ENCODE results near the gene EGLN2. TPM values are rescaled to one million over a fixed set of nuclear protein-coding genes. Genes with fewer than 3 reads are reported as not detected.
A peak's percentile ranks its signal among the peaks of the same experiment; 100 is the strongest.

EGLN2 gene
- total and polyA plus RNA-seq, 7 donors, result 60.9 to 106 (median 97.1) TPM

GRCh38 chr19:40800997-40801377 is 2.0 kb downstream of the EGLN2 start:
- Histone ChIP-seq H3K4me1 (peaks cover 0 to 71% (median 69%) of the 10 kb centered on the region in 4 donors), H3K27ac (peak overlapping the region; percentile 89 to 99 (median 96)), H3K27me3 (no peaks in the 10 kb centered on the region), H3K36me3 (peaks cover 0 to 26% (median 9%) of the 10 kb centered on the region in 4 donors), H3K4me3 (peak overlapping the region; percentile 69 to 100 (median 88)), H3K9me3 (no peaks in the 10 kb centered on the region)
- DNase-seq, result no peak
- intact Hi-C loops (cut with DNase I), result no loop called here
- no peak for TF ChIP-seq CTCF (IDR thresholded peaks at IDR 0.05)
- no peak for TF ChIP-seq EP300 (IDR thresholded peaks at IDR 0.05)
- no peak for TF ChIP-seq POLR2AphosphoS5 (IDR thresholded peaks at IDR 0.05)
- TF ChIP-seq POLR2A (IDR thresholded peaks at IDR 0.05), result no peak
- 89% methylated on average over 27 of the region's 27 CpGs for WGBS, 2 donors

- Histone ChIP-seq H3K4me3 (peak overlapping the region in 3 of 4 donors; percentile 69 to 100 (median 78)), H3K27ac (peak overlapping the region; percentile 89 to 99 (median 96)), H3K36me3 (peaks cover 0 to 22% (median 9%) of the 10 kb centered on the region in 4 donors), H3K9me3 (no peaks in the 10 kb centered on the region), H3K4me1 (peaks cover 0 to 78% (median 76%) of the 10 kb centered on the region in 4 donors), H3K27me3 (no peaks in the 10 kb centered on the region)
- intact Hi-C loops (cut with DNase I), result no loop called here
- DNase-seq, result no peak
- 53 to 60% methylated on average over 13 of the region's 13 CpGs for WGBS, 2 donors
- no peak for TF ChIP-seq POLR2AphosphoS5 (IDR thresholded peaks at IDR 0.05)
- TF ChIP-seq EP300 (IDR thresholded peaks at IDR 0.05), result no peak
- no peak for TF ChIP-seq POLR2A (IDR thresholded peaks at IDR 0.05)
- no peak for TF ChIP-seq CTCF (IDR thresholded peaks at IDR 0.05)
Measured at GRCh38 chr19:40801426-40802299, 2.7 kb downstream of the EGLN2 start.

GRCh38 chr19:40802300-40803169 is 3.5 kb downstream of the EGLN2 start:
- 15 to 30% methylated on average over 11 of the region's 11 CpGs for WGBS, 2 donors
- TF ChIP-seq EP300 (IDR thresholded peaks at IDR 0.05) (no peak), CTCF (IDR thresholded peaks at IDR 0.05) (no peak), POLR2A (IDR thresholded peaks at IDR 0.05) (no peak), POLR2AphosphoS5 (IDR thresholded peaks at IDR 0.05) (peak in 2 of 4 donors; percentile 22 to 39)
- peak overlapping the region in 3 of 4 donors; percentile 20 to 100 (median 21) for H3K4me3 ChIP-seq
- H3K4me1 ChIP-seq, result peaks cover 0 to 85% (median 84%) of the 10 kb centered on the region in 4 donors
- peak overlapping the region; percentile 89 to 99 (median 96) for H3K27ac ChIP-seq
- H3K27me3 ChIP-seq, result no peaks in the 10 kb centered on the region
- no peaks in the 10 kb centered on the region for H3K9me3 ChIP-seq
- H3K36me3 ChIP-seq, result peaks cover 4 to 25% (median 12%) of the 10 kb centered on the region in 4 donors
- intact Hi-C loops (cut with DNase I), result no loop called here
- peak; percentile 92 for DNase-seq

GRCh38 chr19:40803170-40803856 is 4.3 kb downstream of the EGLN2 start:
- peaks cover 0 to 81% (median 79%) of the 10 kb centered on the region in 4 donors for H3K4me1 ChIP-seq
- no peak for DNase-seq
- WGBS, 2 donors, result 27 to 48% methylated on average over 9 of the region's 9 CpGs
- peaks cover 5 to 33% (median 18%) of the 10 kb centered on the region in 4 donors for H3K36me3 ChIP-seq
- H3K4me3 ChIP-seq, result peak overlapping the region in 3 of 4 donors; percentile 6 to 100 (median 21)
- no peak for TF ChIP-seq CTCF (IDR thresholded peaks at IDR 0.05)
- intact Hi-C loops (cut with DNase I), result no loop called here
- no peaks in the 10 kb centered on the region for H3K9me3 ChIP-seq
- H3K27me3 ChIP-seq, result no peaks in the 10 kb centered on the region
- H3K27ac ChIP-seq, result peak overlapping the region; percentile 89 to 99 (median 96)

Measured in sigmoid colon (tissue), 7 donors.